RWPE1 (cell line): ENCODE results near the gene SDHB.

ENCODE experiments used
- CTCF ChIA-PET: fragments of 350-600 bp; sonication (Branson Sonifier 250); formaldehyde crosslinking; extraction: SDS; loops from one replicate; lab custom pipeline; 2021; lab: Yijun Ruan, JAX
- POLR2A ChIA-PET: fragments of 400-600 bp; formaldehyde crosslinking; extraction: SDS; loops from one replicate; lab custom pipeline; 2020; ENCODE audit warnings: antibody characterized with exemption; ENCODE audit not compliant: low non-redundant PET; lab: Yijun Ruan, JAX
- DNase-seq: peaks from one replicate; pipeline ENCODE4 v3.0.0; 2012; ENCODE audit warnings: low spot score
- H3K27ac ChIP-seq: fragments of 450-650 bp; 2 replicates; pipeline ENCODE4 v1.5.1; 2017
- TF ChIP-seq, protein P1 (sequence below): fragments of 450-650 bp; conservative IDR thresholded peaks from 2 replicates; pipeline ENCODE4 v1.5.1; 2017; ENCODE audit warnings: low read depth, mild to moderate bottlenecking

SDHB gene

DNA sequence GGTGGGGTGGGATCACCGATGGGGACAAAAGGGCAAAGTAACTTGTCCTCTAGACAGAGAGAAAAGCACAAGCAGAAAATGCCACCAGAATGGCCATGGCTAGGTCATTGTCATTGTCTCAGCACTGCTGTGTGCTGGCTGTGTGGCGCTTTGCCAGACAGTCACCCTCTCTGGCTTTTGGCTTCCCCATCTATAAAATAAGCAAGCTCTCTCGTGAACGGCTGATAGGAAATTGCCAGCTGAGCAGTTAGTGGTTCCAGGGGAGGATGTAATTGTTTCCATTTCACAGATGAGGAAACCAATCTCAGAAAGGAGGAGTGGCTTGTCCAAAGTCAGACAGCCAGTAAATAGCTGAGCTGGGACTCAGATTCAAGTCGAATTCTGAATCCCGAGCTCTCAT lies 32.9 kb upstream of the SDHB start:
- ChIA-PET POLR2A (no interaction called here), CTCF (interaction anchor here (1.0 kb wide), 2 partner anchors 12 to 389 kb away, joined by 3 read pairs; no protein-coding TSS in a partner anchor)
- TF ChIP-seq, protein P1, sequence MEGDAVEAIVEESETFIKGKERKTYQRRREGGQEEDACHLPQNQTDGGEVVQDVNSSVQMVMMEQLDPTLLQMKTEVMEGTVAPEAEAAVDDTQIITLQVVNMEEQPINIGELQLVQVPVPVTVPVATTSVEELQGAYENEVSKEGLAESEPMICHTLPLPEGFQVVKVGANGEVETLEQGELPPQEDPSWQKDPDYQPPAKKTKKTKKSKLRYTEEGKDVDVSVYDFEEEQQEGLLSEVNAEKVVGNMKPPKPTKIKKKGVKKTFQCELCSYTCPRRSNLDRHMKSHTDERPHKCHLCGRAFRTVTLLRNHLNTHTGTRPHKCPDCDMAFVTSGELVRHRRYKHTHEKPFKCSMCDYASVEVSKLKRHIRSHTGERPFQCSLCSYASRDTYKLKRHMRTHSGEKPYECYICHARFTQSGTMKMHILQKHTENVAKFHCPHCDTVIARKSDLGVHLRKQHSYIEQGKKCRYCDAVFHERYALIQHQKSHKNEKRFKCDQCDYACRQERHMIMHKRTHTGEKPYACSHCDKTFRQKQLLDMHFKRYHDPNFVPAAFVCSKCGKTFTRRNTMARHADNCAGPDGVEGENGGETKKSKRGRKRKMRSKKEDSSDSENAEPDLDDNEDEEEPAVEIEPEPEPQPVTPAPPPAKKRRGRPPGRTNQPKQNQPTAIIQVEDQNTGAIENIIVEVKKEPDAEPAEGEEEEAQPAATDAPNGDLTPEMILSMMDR, result no peak
- no peak for DNase-seq
- no peak overlapping the region for H3K27ac ChIP-seq

DNA sequence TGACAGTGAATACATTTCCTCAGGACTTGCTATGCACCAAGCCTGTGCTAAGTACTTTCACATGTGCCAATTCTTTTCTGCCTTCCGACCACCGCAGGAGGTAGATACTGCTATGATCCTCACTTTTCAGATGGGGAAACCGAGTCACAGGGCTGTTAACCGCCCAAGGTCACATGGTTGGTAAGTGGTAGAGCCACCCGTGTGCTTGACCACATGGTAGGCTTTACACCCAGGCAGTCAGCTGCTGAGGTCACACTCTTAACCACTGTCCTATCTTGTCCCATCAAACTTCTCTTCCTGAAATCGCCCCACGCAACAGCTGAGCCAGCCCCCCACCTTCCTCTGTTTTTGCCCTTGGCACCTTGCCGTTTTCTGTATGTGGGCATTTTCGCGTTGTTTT lies 31.0 kb upstream of the SDHB start:
- TF ChIP-seq, protein P1, result no peak
- no peak for DNase-seq
- no peak overlapping the region for H3K27ac ChIP-seq
- ChIA-PET CTCF (no interaction called here), POLR2A (no interaction called here)

DNA sequence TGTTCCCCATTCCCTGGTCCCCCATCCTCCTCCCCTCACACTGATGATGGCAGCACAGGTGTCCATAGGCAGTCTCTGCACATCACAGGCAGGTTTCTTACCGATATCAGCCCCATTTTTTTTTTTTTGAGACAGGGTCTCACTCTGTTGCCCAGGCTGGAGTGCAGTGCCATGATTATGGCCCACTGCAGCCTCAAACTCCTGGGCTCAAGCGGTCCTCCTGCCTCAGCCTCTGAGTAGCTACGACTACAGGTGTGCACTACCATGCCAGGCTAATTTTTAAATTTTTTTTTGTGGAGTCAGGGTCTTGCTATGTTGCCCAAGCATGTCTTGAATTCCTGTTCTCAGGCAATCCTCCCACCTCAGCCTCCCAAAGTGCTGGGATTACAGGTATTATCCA lies 28.9 kb upstream of the SDHB start:
- TF ChIP-seq, protein P1, result no peak
- ChIA-PET POLR2A (no interaction called here), CTCF (interaction anchor here (0.6 kb wide), 1 partner anchor 32 kb away, joined by 8 read pairs; no protein-coding TSS in a partner anchor)
- no peak for DNase-seq
- H3K27ac ChIP-seq, result no peak overlapping the region

DNA sequence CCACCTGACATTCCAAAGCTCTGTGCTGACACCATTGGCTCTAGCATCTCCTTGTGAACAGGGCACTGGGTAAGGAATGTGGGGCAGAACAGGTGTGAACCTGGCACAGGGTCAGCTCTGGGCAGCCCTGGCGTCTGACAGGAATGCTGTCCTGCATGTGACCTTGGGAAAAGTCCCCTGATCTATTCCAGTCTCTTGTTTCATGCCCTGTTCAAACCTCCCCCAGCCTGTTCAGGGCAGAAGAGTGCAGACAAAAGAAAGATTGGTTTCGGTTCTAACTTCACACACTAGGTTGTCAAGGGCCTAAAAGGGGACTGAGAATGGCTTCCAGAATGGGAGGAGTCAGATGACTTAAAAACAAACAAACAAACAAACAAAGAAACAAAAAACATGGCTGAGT lies 27.6 kb upstream of the SDHB start:
- ChIA-PET POLR2A (no interaction called here), CTCF (no interaction called here)
- TF ChIP-seq, protein P1, result no peak
- no peak for DNase-seq
- H3K27ac ChIP-seq, result no peak overlapping the region

DNA sequence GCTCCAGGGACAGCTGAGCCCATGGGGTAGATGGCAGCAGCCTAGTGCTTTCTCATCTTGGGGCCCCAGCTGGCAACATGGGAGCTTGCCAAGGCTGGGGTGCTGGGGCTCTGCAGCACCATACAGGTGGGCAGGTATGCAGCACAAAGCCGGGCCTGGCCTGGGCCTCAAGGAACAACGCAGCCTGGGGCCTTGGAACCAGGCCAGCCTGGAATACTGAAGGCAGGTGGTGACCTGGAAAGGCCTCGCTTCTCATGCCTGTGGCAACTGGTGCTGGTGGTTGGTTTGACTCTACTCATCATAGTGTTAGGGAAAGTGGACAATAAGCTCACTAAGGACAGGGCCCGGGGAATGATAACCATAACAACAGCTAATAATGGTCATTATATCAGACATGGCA lies 27.0 kb upstream of the SDHB start:
- ChIA-PET POLR2A (interaction anchor here (0.6 kb wide), 1 partner anchor 132 kb away, joined by 3 read pairs; no protein-coding TSS in a partner anchor), CTCF (no interaction called here)
- no peak for DNase-seq
- no peak overlapping the region for H3K27ac ChIP-seq
- TF ChIP-seq, protein P1, result no peak

DNA sequence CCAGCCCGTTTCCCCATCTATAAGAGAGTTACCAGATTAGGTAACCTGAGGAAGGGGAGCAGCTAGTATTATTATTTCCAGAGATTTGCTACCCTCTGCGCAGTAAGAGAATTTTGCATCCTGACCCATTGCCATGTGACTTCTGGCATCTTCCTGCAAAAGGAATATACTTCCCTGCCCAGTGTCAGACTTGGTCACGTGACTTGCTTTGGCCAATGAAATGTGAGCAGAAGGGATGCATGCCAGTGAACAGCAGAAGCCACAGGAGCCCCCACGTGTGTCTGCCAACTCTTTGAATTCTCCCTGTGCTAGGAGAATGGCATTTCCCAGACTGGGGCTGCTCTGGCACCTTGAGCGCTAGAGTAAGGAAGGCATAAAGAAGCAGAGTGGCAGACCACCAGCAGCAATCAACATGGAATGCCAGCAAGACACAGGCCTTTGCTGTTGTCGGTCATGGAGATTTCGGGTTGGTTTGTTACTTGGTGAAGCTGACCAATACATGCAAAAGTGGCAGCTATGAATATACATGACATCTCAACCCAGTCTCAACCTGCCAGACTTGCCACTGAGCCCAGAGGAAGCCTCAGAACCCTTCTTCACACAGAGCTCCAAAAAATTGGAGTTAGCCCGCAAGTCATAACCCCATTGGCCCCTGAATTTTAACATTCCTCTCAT lies 26.4 kb upstream of the SDHB start:
- no peak overlapping the region for H3K27ac ChIP-seq
- TF ChIP-seq, protein P1, result no peak
- ChIA-PET CTCF (no interaction called here), POLR2A (interaction anchor here (0.6 kb wide), 2 partner anchors 131 to 375 kb away, joined by 3 to 10 read pairs; no protein-coding TSS in a partner anchor)
- no peak for DNase-seq
